ENCODE data around the gene VAV3. TPM values are rescaled to one million over a fixed set of nuclear protein-coding genes. Genes with fewer than 3 reads are reported as not detected.

VAV3 gene
- total RNA-seq, 1 experiment from 2014 or later, result 38.2 TPM

DNA sequence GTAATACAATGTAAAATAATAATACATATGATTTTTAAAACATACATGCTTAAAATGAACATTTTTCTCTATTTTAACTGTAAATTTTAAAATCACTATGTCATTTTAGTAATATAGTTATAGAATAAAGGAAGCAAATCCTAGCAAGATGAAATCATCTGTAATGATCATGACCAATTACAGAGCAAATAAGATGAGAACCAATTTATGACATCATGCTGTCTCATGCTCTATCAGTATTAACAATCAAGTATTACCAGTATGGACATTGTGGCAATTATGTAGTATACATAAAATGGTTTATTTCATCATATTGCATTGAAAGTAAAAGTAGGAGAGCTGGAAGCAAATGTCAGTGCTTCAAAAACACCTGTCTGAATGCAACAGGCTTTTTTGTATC, 255.0 kb downstream of the VAV3 start:
- BruUV-seq (replicated peaks), result no TSS peak

DNA sequence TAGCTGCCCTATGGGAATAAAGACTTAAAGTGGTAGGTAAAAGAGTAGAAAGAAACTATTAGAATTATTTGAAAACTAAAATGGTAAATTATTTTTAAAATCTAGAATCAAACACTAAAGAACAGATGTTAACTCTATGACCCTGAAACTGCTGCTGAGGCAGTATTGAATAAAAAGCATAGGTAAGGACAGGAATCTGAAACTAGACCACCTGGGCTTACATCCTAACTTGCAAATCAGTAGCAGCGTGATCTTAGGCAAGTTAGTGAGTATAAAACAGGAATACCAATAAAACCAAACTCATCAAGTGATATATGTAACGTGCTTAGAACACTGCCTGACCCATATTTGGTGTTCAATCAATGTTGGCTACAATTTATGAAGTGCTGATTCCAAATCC, 257.9 kb downstream of the VAV3 start:
- no peak for TF ChIP-seq CTCF (IDR thresholded peaks at IDR 0.05; ENCODE audit: unreplicated experiment)
- CTCF ChIA-PET, result no interaction called here
- H3K27me3 Mint-ChIP-seq (ENCODE audit: unreplicated experiment), result no peaks in the 10 kb centered on the region
- H3K27ac Mint-ChIP-seq (ENCODE audit: unreplicated experiment), result no peak overlapping the region
- no peak for DNase-seq
- H3K4me3 Mint-ChIP-seq (ENCODE audit: low read depth, unreplicated experiment), result no peak overlapping the region
- BruUV-seq (replicated peaks), result no TSS peak
- H3K4me1 Mint-ChIP-seq (ENCODE audit: low read depth, unreplicated experiment), result no peaks in the 10 kb centered on the region
- H3K9me3 Mint-ChIP-seq (ENCODE audit: low read depth, unreplicated experiment), result peaks cover 3% of the 10 kb centered on the region
- no peaks in the 10 kb centered on the region for H3K36me3 Mint-ChIP-seq (ENCODE audit: insufficient read depth, unreplicated experiment)
- intact Hi-C loops (cut with micrococcal nuclease; ENCODE audit: unreplicated experiment), result no loop called here

More for the DNA sequence above, 255.0 kb downstream of the VAV3 start:
- no peak for DNase-seq
- TF ChIP-seq CTCF (IDR thresholded peaks at IDR 0.05; ENCODE audit: unreplicated experiment), result no peak
- Mint-ChIP-seq H3K4me3 (ENCODE audit: low read depth, unreplicated experiment) (no peak overlapping the region), H3K36me3 (ENCODE audit: insufficient read depth, unreplicated experiment) (no peaks in the 10 kb centered on the region), H3K4me1 (ENCODE audit: low read depth, unreplicated experiment) (no peaks in the 10 kb centered on the region), H3K9me3 (ENCODE audit: low read depth, unreplicated experiment) (peaks cover 3% of the 10 kb centered on the region), H3K27me3 (ENCODE audit: unreplicated experiment) (no peaks in the 10 kb centered on the region), H3K27ac (ENCODE audit: unreplicated experiment) (no peak overlapping the region)
- CTCF ChIA-PET, result no interaction called here
- intact Hi-C loops (cut with micrococcal nuclease; ENCODE audit: unreplicated experiment), result no loop called here

DNA sequence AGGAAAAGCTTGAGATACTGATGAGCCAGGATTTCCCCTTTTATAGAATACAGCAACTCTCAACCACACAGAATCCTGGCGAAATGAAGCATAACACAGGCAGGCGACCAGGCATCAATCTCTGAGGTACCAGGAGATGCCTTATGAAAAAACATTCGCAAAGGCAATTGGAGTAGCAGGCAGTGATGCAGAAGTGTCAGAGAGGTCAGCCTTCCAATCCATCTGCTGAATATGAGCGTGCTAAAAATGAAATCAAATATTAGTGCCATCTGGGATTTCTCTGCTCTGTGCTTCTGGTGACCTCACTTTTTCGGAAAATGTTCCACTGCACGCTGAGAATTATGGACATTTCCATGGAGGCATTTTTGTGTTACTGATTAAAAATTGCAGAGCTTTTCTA, 258.8 kb downstream of the VAV3 start:
- no peak overlapping the region for H3K4me3 Mint-ChIP-seq (ENCODE audit: low read depth, unreplicated experiment)
- TF ChIP-seq CTCF (IDR thresholded peaks at IDR 0.05; ENCODE audit: unreplicated experiment), result no peak
- CTCF ChIA-PET, result no interaction called here
- intact Hi-C loops (cut with micrococcal nuclease; ENCODE audit: unreplicated experiment), result no loop called here
- H3K36me3 Mint-ChIP-seq (ENCODE audit: insufficient read depth, unreplicated experiment), result no peaks in the 10 kb centered on the region
- DNase-seq, result no peak
- no peak overlapping the region for H3K27ac Mint-ChIP-seq (ENCODE audit: unreplicated experiment)
- no peaks in the 10 kb centered on the region for H3K27me3 Mint-ChIP-seq (ENCODE audit: unreplicated experiment)
- BruUV-seq (replicated peaks), result no TSS peak
- H3K4me1 Mint-ChIP-seq (ENCODE audit: low read depth, unreplicated experiment), result no peaks in the 10 kb centered on the region
- peaks cover 2% of the 10 kb centered on the region for H3K9me3 Mint-ChIP-seq (ENCODE audit: low read depth, unreplicated experiment)

DNA sequence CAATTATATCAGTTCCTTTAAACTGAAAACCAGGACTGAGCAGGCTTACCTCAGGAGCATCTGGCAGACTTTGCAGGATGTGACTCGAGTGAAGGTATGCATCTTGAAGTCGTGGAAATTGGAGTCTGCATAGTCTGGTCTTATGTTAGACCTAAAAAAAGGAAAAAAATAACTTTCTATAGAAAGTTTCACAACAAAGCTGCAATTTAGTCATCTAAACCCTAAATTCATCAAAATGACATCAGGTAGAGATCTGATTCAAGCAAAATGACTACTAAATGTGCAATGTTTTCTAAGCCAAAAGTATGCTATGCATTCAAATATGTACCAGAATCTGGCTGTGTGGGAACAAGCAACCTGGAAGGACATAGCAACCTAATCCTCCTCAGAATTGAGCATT, 260.1 kb downstream of the VAV3 start:
- H3K4me3 Mint-ChIP-seq (ENCODE audit: low read depth, unreplicated experiment), result no peak overlapping the region
- no peaks in the 10 kb centered on the region for H3K27me3 Mint-ChIP-seq (ENCODE audit: unreplicated experiment)
- H3K36me3 Mint-ChIP-seq (ENCODE audit: insufficient read depth, unreplicated experiment), result no peaks in the 10 kb centered on the region
- intact Hi-C loops (cut with micrococcal nuclease; ENCODE audit: unreplicated experiment), result no loop called here
- BruUV-seq (replicated peaks), result no TSS peak
- H3K4me1 Mint-ChIP-seq (ENCODE audit: low read depth, unreplicated experiment), result no peaks in the 10 kb centered on the region
- TF ChIP-seq CTCF (IDR thresholded peaks at IDR 0.05; ENCODE audit: unreplicated experiment), result no peak
- H3K27ac Mint-ChIP-seq (ENCODE audit: unreplicated experiment), result no peak overlapping the region
- H3K9me3 Mint-ChIP-seq (ENCODE audit: low read depth, unreplicated experiment), result peaks cover 2% of the 10 kb centered on the region
- CTCF ChIA-PET, result interaction anchor here (1.6 kb wide), 1 partner anchor 12 kb away, joined by 3 read pairs; no protein-coding TSS in a partner anchor
- no peak for DNase-seq

Measured in Calu3 (cell line).